ENCODE data around the gene C2CD3. TPM values are rescaled to one million over a fixed set of nuclear protein-coding genes. Genes with fewer than 3 reads are reported as not detected.
"Not testable (repeated sequence)": the region's sequence is repeated elsewhere in the genome, so short reads cannot be mapped to it uniquely, and the experiment has no call there.

The C2CD3 gene
- polyA plus RNA-seq, 3 donors = 21.6 to 26.6 (median 23.0) TPM

- DNase-seq (ENCODE audit: extremely low read depth in 1 of 11, low read depth in 9 of 11, low spot score in 4 of 11) = no peak
Measured at GRCh38 chr11:74135127-74135840, 35.5 kb downstream of the C2CD3 start.

GRCh38 chr11:74134661-74135060 is 36.1 kb downstream of the C2CD3 start:
- DNase-seq (ENCODE audit: extremely low read depth in 1 of 11, low read depth in 9 of 11, low spot score in 4 of 11) = no peak

GRCh38 chr11:74133436-74133835 is 37.4 kb downstream of the C2CD3 start:
- no peak for DNase-seq (ENCODE audit: extremely low read depth in 1 of 11, low read depth in 9 of 11, low spot score in 4 of 11)

- no peak for DNase-seq (ENCODE audit: extremely low read depth in 1 of 11, low read depth in 9 of 11, low spot score in 4 of 11)
Measured at GRCh38 chr11:74132833-74133232, 38.0 kb downstream of the C2CD3 start.

- DNase-seq (ENCODE audit: extremely low read depth in 1 of 11, low read depth in 9 of 11, low spot score in 4 of 11) = not testable (repeated sequence)
Measured at GRCh38 chr11:74129121-74129520, 41.7 kb downstream of the C2CD3 start.

- DNase-seq (ENCODE audit: extremely low read depth in 1 of 11, low read depth in 9 of 11, low spot score in 4 of 11) = no peak
Measured at GRCh38 chr11:74123008-74123448, 47.8 kb downstream of the C2CD3 start.

GRCh38 chr11:74121804-74122203 is 49.0 kb downstream of the C2CD3 start:
- no peak for DNase-seq (ENCODE audit: extremely low read depth in 1 of 11, low read depth in 9 of 11, low spot score in 4 of 11)

- DNase-seq (ENCODE audit: extremely low read depth in 1 of 11, low read depth in 9 of 11, low spot score in 4 of 11) = not testable (repeated sequence)
Measured at GRCh38 chr11:74120260-74121035, 50.4 kb downstream of the C2CD3 start.

GRCh38 chr11:74116719-74117118 is 54.1 kb downstream of the C2CD3 start:
- DNase-seq (ENCODE audit: extremely low read depth in 1 of 11, low read depth in 9 of 11, low spot score in 4 of 11) = no peak

- no peak for DNase-seq (ENCODE audit: extremely low read depth in 1 of 11, low read depth in 9 of 11, low spot score in 4 of 11)
Measured at GRCh38 chr11:74112877-74113276, 57.9 kb downstream of the C2CD3 start.

GRCh38 chr11:74106124-74106523 is 64.7 kb downstream of the C2CD3 start:
- DNase-seq (ENCODE audit: extremely low read depth in 1 of 11, low read depth in 9 of 11, low spot score in 4 of 11) = no peak

- no peak for DNase-seq (ENCODE audit: extremely low read depth in 1 of 11, low read depth in 9 of 11, low spot score in 4 of 11)
Measured at GRCh38 chr11:74102321-74102720, 68.5 kb downstream of the C2CD3 start.

- no peak for DNase-seq (ENCODE audit: extremely low read depth in 1 of 11, low read depth in 9 of 11, low spot score in 4 of 11)
Measured at GRCh38 chr11:74100735-74101134, 70.1 kb downstream of the C2CD3 start.

GRCh38 chr11:74100231-74100630 is 70.6 kb downstream of the C2CD3 start:
- no peak for DNase-seq (ENCODE audit: extremely low read depth in 1 of 11, low read depth in 9 of 11, low spot score in 4 of 11)

GRCh38 chr11:74097686-74098237 is 73.0 kb downstream of the C2CD3 start:
- no peak for DNase-seq (ENCODE audit: extremely low read depth in 1 of 11, low read depth in 9 of 11, low spot score in 4 of 11)

- DNase-seq (ENCODE audit: extremely low read depth in 1 of 11, low read depth in 9 of 11, low spot score in 4 of 11) = no peak
Measured at GRCh38 chr11:74094393-74094792, 76.4 kb downstream of the C2CD3 start.

- no peak for DNase-seq (ENCODE audit: extremely low read depth in 1 of 11, low read depth in 9 of 11, low spot score in 4 of 11)
Measured at GRCh38 chr11:74092425-74092824, 78.4 kb downstream of the C2CD3 start.

GRCh38 chr11:74091549-74091948 is 79.3 kb downstream of the C2CD3 start:
- no peak for DNase-seq (ENCODE audit: extremely low read depth in 1 of 11, low read depth in 9 of 11, low spot score in 4 of 11)

- DNase-seq (ENCODE audit: extremely low read depth in 1 of 11, low read depth in 9 of 11, low spot score in 4 of 11) = no peak
Measured at GRCh38 chr11:74090701-74091100, 80.1 kb downstream of the C2CD3 start.

- DNase-seq (ENCODE audit: extremely low read depth in 1 of 11, low read depth in 9 of 11, low spot score in 4 of 11) = no peak
Measured at GRCh38 chr11:74086242-74086884, 84.4 kb downstream of the C2CD3 start.

Measured in renal cortex interstitium (tissue), 11 donors.